GM18858 (cell line): Measurements from ENCODE around the gene FGF11.

Experiments
- ATAC-seq: cut with Tn5 transposase; IDR thresholded peaks from one replicate; pipeline ENCODE4 v1.9.1; 2021; ENCODE audit not compliant: unreplicated experiment

The FGF11 gene

DNA sequence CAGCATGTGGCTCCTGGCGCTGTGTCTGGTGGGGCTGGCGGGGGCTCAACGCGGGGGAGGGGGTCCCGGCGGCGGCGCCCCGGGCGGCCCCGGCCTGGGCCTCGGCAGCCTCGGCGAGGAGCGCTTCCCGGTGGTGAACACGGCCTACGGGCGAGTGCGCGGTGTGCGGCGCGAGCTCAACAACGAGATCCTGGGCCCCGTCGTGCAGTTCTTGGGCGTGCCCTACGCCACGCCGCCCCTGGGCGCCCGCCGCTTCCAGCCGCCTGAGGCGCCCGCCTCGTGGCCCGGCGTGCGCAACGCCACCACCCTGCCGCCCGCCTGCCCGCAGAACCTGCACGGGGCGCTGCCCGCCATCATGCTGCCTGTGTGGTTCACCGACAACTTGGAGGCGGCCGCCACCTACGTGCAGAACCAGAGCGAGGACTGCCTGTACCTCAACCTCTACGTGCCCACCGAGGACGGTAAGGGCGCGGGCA lies 31.0 kb upstream of the FGF11 start:
- no peak for ATAC-seq

DNA sequence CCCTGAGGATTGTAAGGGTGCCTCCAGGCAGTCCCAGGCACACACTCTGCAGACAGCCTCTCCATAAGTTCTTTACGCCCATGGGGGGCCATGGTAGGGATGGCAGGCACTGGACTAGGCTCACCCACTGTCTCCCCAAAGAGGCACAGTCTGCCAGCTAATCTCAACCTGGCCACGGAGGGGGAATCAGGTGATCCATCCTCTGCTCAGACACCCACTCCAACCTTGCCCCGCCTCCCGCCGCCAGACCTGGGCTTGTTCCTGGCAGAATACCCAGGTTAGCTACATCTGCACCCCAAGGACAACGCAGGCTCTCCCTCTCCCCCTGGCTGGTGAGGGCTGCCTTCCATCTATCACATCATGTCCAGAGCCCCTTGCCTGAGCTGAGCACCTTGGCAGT lies 30.4 kb upstream of the FGF11 start:
- no peak for ATAC-seq

DNA sequence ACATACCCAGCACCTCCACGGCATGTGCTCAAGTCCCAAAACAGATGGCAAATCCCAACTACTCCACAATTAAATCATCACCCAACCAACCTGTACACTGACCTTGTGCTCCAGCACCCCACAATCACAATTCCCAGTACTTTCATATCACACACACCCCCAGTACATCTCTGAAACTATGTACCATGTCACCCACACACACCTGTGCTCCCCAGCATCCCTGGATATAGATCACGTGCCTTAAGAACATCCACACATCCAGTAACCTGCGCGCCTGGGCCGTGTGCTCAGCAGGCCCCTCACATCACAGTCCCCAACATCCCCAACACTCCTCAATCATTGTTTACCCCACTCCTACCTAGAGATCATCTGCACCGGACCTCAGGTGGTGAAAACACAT lies 29.6 kb upstream of the FGF11 start:
- ATAC-seq = no peak

DNA sequence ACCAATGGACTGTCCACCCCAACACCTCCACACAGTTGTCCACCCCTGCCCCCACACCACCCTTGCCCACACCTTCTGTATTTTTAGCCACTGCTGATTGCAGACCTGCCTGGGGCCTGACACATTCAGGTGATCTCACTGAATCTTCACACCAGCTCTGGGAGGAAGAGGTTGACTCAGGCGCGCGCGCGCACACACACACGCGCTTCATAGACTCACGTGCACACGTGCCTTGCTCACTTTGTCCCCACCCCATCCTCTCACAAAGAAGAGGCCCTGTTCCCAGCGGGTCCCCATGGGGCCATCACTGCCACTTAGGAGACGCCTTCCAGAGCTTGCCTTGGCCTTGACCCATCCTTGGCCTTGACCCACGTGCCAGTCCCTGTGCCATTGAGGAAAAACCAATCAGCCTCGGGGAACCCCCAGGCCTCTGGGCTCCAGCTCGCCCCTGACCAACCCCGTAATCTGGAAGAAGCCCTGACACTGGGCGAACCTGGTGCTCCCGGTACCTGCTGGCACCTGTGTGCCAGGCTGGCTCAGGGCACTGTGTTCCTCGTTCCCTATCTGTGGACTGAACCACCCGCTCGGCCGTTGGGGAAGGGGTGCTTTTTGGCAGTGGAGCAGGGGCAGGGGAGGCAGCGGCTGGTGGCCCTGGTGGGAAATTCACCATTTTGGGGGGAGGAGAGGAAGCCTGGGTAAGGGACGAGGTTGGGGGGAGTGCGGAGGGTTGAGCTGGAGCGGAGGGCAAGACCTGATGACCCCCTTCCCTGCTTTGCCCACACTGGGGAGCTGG lies 28.5 kb upstream of the FGF11 start:
- no peak for ATAC-seq

DNA sequence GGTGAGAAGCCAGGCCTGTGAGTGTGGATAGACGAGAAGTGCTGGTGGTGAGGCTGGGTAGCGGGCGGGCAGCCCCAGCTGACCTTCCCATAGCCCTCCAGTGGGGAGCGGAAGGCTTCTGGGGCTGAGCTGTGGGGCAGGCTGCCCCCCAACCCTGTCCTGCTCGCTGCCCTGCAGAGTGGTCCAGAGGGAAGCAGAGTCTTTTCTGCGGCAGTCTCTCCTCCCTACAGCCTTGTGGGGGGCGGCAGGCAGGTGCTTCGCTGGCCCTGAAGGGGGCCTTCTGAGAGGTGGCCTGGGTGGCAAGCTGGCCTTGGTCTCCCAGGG lies 27.9 kb upstream of the FGF11 start:
- ATAC-seq = no peak

DNA sequence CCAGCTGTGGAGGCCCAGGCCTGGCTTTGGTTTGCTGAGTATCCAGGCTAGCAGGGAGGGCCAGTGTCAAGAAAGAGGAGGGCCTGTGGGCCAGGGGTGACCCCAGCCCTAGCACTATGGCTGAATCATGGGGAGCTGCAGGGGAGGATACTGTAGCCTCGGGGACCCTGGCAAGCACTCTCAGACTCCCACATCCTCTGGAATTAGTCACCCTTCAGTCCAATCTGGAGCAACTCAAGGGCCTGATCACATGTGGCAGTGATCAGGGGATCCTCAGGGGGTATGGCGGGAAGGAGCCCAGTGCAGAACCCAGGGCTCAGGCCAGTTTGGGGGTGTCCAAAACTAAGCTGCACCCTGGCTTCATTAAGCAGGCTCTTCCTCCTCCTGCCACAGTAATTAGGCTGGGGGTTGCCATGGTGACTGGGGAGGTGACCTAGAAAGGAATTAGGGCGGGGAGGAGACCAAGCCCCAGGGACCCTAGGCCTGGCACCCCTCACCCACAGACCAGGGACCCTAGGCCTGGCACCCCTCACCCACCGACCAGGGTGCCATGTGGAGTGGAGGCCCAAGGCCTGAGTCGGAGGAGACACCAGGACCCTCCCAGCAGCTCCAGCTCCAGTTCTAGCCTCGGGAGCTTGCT lies 25.8 kb upstream of the FGF11 start:
- no peak for ATAC-seq

DNA sequence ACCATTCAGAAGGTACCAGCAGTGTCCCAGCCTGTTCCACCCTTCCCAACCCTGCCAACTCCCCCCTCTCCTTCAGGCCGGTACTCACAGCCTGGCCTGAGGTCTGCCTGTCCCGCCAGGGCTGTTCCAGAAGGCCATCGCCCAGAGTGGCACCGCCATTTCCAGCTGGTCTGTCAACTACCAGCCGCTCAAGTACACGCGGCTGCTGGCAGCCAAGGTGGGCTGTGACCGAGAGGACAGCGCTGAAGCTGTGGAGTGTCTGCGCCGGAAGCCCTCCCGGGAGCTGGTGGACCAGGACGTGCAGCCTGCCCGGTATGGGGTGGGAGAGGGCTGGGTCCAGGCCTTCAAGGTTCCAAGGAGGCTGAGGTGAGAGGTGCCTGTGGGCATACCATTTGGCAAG lies 24.5 kb upstream of the FGF11 start:
- no peak for ATAC-seq

DNA sequence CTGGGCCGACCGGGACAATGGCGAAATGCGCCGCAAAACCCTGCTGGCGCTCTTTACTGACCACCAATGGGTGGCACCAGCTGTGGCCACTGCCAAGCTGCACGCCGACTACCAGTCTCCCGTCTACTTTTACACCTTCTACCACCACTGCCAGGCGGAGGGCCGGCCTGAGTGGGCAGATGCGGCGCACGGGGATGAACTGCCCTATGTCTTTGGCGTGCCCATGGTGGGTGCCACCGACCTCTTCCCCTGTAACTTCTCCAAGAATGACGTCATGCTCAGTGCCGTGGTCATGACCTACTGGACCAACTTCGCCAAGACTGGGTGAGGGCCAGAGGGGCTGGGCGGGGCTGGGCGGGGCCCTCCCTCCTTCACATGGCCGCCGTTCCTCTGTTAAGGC lies 23.5 kb upstream of the FGF11 start:
- ATAC-seq = no peak

DNA sequence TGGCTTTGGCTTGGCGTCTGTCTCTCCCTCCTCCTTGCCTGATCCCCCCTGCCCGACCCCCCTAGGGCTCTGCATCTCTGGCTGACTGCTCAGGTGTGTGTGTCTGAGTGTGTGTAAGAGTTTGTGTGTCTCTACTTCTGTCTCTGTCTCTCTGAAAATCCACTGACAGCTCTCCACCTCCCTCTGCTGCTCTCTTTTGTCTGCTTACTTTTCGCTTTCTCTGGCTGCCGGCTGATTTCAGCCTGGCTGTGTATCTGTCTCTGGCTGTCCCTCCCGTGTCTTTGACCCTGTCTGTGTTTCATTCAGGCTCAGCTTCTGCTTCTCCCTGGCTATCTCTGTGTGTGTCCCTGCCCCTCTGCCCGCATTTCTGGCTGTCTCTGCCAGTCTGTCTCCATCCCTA lies 23.0 kb upstream of the FGF11 start:
- ATAC-seq = no peak

DNA sequence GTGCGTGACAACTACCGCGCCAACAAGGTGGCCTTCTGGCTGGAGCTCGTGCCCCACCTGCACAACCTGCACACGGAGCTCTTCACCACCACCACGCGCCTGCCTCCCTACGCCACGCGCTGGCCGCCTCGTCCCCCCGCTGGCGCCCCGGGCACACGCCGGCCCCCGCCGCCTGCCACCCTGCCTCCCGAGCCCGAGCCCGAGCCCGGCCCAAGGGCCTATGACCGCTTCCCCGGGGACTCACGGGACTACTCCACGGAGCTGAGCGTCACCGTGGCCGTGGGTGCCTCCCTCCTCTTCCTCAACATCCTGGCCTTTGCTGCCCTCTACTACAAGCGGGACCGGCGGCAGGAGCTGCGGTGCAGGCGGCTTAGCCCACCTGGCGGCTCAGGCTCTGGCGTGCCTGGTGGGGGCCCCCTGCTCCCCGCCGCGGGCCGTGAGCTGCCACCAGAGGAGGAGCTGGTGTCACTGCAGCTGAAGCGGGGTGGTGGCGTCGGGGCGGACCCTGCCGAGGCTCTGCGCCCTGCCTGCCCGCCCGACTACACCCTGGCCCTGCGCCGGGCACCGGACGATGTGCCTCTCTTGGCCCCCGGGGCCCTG lies 22.2 kb upstream of the FGF11 start:
- ATAC-seq = no peak

DNA sequence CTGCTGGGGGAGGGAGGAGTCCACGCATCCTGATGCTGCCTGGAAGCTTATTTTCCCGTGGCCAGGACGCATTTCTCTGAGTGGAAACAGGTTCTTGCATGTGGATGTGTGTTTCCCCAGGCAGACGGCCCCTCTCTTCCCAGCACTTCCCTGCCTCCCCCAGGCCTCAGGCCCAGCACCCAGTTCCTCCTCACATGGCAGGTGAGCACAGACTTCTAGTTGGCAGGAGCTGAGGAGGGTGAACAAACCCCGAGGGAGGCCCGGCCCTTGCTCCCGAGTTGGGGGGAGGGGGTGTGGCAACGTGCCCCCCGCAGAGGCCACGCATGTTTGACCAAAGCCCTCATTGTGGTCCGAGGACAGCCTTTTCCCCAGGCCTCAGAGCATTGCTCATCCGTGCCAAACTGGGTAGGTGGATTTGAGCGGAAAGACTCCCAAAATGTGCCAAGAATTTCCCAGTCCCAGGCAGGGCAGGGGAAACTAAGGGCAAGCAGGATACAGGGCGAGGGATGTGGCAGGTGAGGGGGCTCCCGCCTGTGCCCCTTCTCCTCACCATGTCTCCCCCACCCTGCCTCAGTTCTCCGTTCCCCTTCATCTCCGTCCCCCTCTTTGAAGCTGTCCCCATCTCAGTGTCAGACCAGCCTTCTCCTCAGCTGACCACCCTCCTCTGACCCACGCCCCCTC lies 20.7 kb upstream of the FGF11 start:
- no peak for ATAC-seq

DNA sequence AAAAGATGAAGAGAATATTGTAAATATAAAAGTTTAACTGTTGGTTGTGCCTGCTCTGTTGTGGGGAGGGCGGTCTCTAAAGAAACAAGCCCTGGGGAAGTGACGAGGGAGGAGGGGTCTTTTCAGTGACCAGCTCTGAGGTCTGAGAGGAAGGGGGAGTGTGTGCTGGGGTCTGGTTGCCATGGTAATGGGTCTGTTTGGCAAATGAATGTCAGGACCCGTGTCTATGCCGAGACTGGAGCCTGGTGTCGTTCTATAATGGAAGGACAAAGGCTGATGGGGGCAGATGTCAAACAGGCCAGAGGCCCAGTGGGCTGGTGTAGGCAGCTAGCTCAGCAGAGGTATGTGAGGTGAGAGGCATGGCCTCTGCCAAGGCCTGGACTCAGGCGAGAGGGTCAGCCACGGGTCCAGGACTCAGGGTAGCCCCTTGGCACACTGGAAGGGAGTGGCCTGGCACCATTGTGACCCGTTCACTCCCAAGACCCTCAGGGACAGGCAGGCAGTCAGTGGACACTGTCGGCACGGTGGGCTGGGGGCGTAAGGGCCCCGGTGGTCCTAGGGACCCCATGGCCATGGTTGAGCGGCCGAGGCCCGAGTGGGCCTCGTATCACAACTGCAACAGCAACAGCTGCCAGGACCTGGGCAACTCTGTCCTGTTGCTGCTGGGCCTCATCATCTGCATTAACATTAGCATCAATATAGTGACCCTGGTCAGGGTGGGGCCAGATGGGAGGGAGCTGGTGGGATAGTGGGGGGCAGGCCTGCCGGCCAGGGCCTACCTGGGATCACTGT lies 19.3 kb upstream of the FGF11 start, which contains the start of gene SPEM1:
SPEM1 (plus strand) TSS at position 506 of the 792 bp plus-strand sequence; CDS start at position 567, 61 bp downstream.
- no peak for ATAC-seq

DNA sequence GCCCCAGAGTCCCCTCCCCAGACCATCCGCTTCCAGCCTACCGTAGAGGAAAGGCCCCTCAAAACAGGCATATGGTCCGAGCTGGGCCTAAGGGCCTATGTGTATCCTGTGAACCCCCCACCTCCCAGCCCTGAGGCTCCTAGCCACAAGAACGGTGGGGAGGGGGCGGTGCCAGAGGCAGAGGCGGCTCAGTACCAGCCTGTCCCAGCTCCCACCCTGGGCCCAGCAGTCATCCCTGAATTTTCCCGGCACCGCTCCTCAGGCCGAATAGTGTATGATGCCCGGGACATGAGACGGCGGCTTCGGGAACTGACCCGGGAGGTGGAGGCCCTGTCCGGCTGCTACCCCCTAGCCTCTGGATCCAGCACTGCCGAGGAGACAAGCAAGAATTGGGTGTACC lies 18.1 kb upstream of the FGF11 start:
- ATAC-seq = no peak

DNA sequence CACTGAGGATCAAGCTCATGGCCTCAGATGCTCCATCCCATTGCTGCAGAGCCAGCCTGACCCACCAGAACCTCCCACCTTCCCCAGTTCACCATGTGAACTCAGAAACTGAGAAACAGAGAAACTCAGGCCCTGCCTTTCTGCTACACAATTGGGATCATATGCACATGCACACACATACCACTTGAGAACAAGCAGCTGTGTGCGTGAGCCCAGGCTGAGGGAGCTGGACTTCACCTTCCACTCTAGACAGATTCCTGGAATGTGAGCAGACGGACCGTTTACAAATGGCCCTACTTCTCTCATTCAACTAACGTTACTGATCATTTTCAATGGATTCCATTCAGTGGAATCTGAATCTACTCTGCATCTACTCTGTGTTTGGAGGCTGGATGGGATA lies 15.6 kb upstream of the FGF11 start:
- ATAC-seq = no peak

DNA sequence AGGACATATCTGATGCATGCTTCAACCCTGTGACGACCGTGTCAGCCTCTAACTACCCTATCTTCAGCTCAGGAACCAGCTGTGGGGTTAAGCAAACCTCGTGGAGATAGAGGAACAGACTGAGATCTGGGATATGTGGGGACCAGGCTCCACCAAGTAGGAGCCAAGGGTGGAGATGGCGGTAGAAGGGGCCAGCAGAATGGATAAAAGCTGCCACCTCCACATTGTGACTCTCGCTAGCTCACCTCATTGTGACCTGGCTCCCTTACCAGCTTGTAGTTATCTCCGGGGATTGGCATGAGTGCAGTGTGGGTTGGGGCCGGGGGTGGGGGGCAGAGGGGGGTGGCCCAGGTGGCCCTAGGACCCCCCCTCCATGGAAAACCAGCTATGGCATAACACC lies 14.0 kb upstream of the FGF11 start, which contains the start of gene SPEM2:
SPEM2 (plus strand) TSS at position 301 of the 400 bp plus-strand sequence; CDS start at position 374, 73 bp downstream.
- no peak for ATAC-seq

DNA sequence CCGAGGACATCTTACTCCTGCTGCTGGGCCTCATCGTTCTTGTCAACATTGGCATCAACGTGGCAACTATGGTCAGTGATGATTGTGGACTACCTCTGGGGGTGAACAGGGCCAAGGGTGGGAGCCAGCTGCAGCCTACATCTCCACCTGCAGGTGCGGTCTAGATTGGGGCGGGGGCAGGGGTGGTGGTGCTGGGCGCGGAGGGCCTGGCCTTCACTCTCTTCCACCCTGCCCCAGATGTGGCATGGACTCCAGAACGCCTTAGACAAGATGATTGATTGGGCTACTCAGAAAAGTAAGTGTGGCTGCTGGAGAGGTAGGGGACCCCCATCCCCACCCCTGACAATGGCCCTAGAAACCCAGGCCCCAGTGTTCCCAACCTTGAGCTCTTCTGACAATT lies 13.6 kb upstream of the FGF11 start:
- ATAC-seq = no peak

DNA sequence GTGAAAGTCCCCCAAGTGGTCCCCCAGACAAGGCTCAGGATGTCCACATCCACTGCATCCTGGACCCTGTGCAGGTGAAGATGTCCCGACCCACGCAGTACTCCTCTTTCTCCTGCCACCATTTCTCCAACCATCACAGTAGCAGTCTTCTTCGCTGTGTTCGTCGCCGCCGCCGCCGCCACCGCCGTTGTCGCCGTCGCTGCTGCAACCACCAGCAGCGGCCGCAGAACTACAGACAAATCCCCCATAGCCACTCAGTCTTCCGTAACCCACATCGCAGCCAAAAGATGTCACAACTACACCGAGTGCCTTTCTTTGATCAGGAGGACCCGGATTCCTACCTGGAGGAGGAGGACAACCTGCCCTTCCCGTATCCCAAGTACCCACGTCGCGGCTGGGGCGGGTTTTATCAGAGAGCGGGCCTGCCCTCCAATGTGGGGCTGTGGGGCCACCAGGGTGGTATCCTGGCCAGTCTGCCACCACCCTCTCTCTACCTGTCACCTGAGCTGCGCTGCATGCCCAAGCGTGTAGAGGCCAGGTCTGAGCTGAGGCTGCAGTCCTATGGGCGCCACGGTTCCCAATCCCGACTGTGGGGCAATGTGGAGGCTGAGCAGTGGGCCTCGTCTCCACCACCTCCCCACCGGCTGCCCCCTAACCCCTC lies 13.0 kb upstream of the FGF11 start:
- ATAC-seq = no peak

DNA sequence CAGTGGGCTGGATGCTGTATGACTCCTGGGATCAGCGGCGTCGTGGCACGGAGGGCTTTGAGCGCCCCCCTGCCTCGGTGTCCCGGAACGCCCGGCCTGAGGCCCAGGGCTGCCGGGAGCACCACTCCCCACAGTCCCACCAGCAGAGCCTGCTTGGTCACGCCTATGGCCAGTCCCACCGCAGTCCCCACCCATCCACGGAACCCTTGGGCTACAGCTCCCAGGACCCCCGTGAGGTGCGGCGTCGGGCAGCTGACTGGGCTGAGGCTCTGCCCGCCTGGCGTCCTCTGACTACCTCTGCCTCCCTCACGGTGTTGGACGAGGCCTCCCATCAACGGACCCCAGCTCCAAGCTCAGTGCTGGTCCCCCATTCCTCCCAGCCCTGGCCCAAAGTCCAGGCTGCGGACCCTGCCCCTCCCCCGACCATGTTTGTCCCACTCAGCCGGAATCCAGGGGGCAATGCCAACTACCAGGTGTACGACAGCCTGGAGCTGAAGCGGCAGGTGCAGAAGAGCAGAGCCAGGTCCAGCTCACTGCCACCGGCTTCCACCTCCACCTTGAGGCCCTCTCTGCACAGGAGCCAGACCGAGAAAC lies 12.3 kb upstream of the FGF11 start:
- no peak for ATAC-seq

DNA sequence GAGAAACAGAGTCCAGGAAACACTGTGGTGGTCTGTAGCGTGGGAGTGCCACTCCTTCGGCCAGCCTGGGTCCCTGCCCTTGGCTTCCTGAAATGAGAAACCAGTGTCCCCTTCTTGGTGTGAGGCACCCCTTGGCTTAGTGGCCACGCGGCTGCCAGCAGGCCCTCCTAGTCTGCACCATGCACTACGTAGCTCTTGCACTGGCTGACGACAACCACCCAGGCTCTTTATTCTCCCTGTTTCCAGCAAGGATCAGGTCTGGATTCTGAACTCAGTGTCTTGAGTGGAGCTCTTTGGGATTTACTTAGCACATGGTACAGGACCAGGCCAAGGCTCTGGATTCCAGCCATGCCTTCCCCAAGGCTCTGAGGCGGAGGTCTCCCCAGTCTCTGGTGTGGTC lies 11.8 kb upstream of the FGF11 start:
- ATAC-seq = no peak

DNA sequence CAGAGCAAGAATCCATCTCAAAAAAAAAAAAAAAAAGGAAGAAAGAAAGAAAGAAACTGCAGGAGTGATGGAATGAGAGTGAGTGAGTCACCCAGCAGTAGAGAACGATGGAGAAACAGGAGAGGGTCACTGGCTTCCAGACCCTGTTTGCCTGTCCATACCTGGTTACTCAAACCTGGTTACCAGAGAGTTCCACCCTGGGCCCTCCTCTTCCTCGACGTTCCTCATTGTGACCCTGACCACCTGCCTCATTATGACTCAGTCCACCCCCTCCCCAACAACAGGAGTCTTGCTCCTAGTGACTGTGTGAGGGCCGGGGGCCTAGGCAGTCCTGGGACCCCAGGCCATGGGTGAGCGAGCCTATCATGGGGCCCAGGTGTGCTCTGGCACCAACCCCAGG lies 10.8 kb upstream of the FGF11 start, which contains the start of gene SPEM3:
SPEM3 (plus strand) TSS at position 301 of the 400 bp plus-strand sequence; CDS start at position 347, 46 bp downstream.
- no peak for ATAC-seq
